NT2/D1 (cell line): Measurements from ENCODE around the gene PPP1R2B.

ENCODE experiments used
- DNase-seq: peaks from one replicate; pipeline ENCODE4 v3.0.0-alpha.2; 2011; ENCODE audit warnings: low read depth, low spot score
- H3K27me3 ChIP-seq: 2 replicates; pipeline ENCODE4 v1.6.0; 2011; ENCODE audit warnings: mild to moderate bottlenecking; ENCODE audit not compliant: insufficient read length, insufficient read depth
- H3K36me3 ChIP-seq: 2 replicates; pipeline ENCODE4 v1.6.1; 2011; ENCODE audit warnings: mild to moderate bottlenecking, low read length, mixed read lengths; ENCODE audit not compliant: insufficient read depth, insufficient read length
- H3K4me1 ChIP-seq: 2 replicates; pipeline ENCODE4 v1.5.1; 2011; ENCODE audit not compliant: insufficient read depth, insufficient read length
- H3K4me3 ChIP-seq: 2 replicates; pipeline ENCODE4 v1.5.1; 2011; ENCODE audit warnings: low read depth; ENCODE audit not compliant: insufficient read length
- H3K9ac ChIP-seq: 2 replicates; pipeline ENCODE4 v1.6.0; 2011; ENCODE audit warnings: low read depth; ENCODE audit not compliant: insufficient read length
- H3K9me3 ChIP-seq: 2 replicates; pipeline ENCODE4 v1.5.1; 2011; ENCODE audit warnings: mild to moderate bottlenecking, low read length; ENCODE audit not compliant: insufficient read depth
- SUZ12 ChIP-seq: IDR thresholded peaks from 2 replicates; pipeline ENCODE4 v1.6.1; 2011; ENCODE audit not compliant: insufficient read length, insufficient read depth; ENCODE audit errors: extremely low read depth
- YY1 ChIP-seq: IDR thresholded peaks from 2 replicates; pipeline ENCODE4 v1.6.1; 2011; ENCODE audit not compliant: insufficient read length, insufficient read depth
- ZNF274 ChIP-seq: IDR thresholded peaks from 2 replicates; pipeline ENCODE4 v1.6.1; 2011; ENCODE audit warnings: mild to moderate bottlenecking, low read depth, low read length

PPP1R2B gene

DNA sequence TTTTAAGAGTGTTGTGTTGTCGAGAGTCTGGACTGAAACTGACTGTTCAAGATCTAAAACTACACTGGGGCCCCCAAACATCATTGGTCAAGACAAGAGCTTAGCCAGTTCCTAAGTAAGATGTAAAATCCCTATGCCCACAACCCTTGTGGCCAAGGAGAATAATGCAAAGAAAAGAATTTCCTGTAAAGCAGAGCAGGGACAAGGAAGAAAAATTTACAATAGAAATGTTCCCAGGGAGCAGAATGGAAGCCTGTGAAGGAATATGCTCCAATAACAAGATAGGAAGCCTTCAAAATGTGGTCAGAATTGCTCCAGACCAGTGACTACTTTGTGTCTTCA, 20.4 kb downstream of the PPP1R2B start:
- DNase-seq = no peak
- no peak overlapping the region for H3K9ac ChIP-seq
- H3K36me3 ChIP-seq = no peaks in the 10 kb centered on the region
- no peaks in the 10 kb centered on the region for H3K27me3 ChIP-seq
- H3K9me3 ChIP-seq = peaks cover 7% of the 10 kb centered on the region
- no peaks in the 10 kb centered on the region for H3K4me1 ChIP-seq
- H3K4me3 ChIP-seq = no peak overlapping the region
- TF ChIP-seq YY1 (no peak), ZNF274 (no peak), SUZ12 (no peak)

DNA sequence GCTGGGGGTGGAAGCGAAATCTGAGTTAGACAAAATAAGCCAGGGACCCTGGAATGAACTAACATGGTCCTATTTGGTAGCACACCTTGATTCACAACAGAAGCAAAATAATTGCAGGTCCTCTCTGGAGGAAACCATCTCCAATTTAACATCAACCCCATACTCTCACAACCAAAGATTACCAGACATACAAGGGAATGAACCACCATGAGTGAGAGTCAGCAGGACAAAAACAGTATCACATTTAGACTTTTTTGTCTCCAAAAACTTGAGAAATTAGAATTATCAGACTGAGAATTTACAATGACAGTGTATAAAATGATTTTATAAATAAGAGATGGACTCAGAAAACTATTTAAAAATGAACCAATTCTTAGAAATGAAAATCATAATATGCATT, 21.1 kb downstream of the PPP1R2B start:
- no peak for DNase-seq
- no peak for TF ChIP-seq YY1
- TF ChIP-seq SUZ12 = no peak
- TF ChIP-seq ZNF274 = no peak
- Histone ChIP-seq H3K27me3 (no peaks in the 10 kb centered on the region), H3K4me1 (no peaks in the 10 kb centered on the region), H3K36me3 (no peaks in the 10 kb centered on the region), H3K4me3 (no peak overlapping the region), H3K9ac (no peak overlapping the region), H3K9me3 (peaks cover 7% of the 10 kb centered on the region)

DNA sequence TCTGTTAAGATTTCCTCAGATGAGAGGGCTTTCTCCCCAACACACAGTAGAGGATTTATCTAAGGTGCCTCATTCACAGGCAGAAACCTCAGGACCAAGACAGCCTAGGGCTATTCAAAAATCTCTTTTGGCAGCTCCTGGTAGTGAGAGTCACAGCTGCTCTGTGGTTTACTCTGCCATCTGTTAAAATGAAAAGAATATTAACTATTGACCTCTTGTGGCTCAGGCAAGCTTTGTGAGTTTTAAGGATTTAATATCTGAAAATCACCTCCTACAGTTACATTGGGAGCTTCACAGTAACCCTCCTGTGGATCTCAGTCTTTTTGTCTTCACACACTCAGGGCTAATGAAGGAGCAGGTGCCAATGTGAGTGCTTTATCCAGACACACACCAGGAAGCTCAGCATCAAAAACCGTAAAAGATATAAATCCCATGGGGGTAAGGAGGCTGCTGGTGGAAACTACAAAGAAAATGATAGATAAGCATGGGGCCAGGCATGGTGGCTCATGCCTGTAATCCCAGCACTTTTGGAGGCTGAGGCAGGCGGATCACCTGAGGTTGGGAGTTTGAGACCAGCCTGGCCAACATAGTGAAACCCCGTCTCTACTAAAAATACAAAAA, 29.7 kb downstream of the PPP1R2B start:
- Histone ChIP-seq H3K4me1 (no peaks in the 10 kb centered on the region), H3K9me3 (no peaks in the 10 kb centered on the region), H3K9ac (no peak overlapping the region), H3K27me3 (no peaks in the 10 kb centered on the region), H3K36me3 (no peaks in the 10 kb centered on the region), H3K4me3 (no peak overlapping the region)
- TF ChIP-seq SUZ12 (no peak), YY1 (no peak), ZNF274 (no peak)
- DNase-seq = no peak

DNA sequence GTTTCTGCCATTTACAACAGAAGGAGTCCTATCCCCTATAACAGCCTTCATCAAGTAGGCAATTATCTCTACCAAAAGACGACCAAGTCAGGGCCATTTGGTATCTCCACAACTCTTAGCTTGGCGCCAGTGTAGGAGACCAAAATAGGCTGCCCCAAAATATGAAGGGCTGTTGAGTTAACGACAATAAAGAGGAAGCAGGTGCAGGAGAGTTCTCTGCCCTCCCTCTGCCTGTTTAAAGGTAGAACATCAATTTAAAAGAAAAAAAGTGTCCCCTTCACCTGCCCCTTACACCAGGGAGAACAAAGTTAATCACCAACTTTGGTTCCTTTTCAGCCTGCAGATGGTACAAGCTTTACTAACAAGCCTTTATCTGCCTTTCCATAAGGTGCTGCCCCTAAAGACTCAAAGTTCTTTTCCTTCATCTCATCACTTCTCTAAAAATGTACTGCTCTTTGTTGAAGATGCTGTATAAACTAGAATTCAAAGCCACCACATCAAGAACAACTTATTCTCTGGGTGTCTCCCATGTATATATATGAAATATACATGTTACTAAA, 33.3 kb downstream of the PPP1R2B start:
- Histone ChIP-seq H3K27me3 (no peaks in the 10 kb centered on the region), H3K4me3 (no peak overlapping the region), H3K4me1 (no peaks in the 10 kb centered on the region), H3K9me3 (no peaks in the 10 kb centered on the region), H3K9ac (no peak overlapping the region), H3K36me3 (no peaks in the 10 kb centered on the region)
- DNase-seq = no peak
- no peak for TF ChIP-seq SUZ12
- TF ChIP-seq YY1 = no peak
- no peak for TF ChIP-seq ZNF274

DNA sequence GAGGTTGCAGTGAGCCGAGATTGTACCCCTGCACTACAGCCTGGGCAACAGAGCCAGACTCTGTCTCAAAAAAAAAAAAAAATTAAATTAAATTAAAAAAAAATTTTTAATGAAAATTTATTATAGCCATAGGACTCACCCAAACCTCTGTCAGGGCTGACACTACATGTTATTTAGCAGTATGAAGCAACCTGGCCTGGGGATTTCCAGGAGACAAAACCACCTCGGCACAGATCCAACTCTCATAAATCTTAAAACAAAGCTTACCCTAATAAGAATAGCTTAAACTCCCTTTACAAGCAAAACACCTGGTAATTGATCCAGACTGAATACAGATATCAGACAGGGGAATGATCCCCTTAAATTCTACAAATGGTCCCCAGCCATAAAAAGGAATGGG, 38.4 kb downstream of the PPP1R2B start:
- Histone ChIP-seq H3K4me3 (no peak overlapping the region), H3K4me1 (no peaks in the 10 kb centered on the region), H3K9ac (no peak overlapping the region), H3K27me3 (no peaks in the 10 kb centered on the region), H3K9me3 (no peaks in the 10 kb centered on the region), H3K36me3 (no peaks in the 10 kb centered on the region)
- TF ChIP-seq ZNF274 (no peak), SUZ12 (no peak), YY1 (no peak)
- no peak for DNase-seq

DNA sequence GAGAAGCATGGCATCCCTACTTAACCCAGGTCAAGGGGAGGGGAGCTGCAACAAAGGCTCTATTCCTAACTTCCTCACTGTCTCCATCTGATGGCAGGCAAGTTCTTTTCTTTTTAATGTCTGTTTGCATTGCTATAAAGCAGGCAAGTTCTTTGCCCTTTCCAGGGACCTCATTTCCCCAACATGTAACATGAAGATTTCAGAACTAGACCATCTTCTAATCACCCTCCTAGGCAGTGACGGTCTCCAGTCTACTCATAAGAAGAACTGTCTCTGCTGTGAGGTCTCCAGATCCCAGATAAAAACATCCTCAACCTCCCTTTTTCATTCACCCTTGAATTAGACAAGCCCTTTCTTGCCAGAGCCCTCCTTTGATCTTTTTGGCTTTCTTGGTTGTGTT, 42.1 kb downstream of the PPP1R2B start:
- Histone ChIP-seq H3K4me3 (no peak overlapping the region), H3K27me3 (no peaks in the 10 kb centered on the region), H3K4me1 (no peaks in the 10 kb centered on the region), H3K36me3 (no peaks in the 10 kb centered on the region), H3K9me3 (no peaks in the 10 kb centered on the region), H3K9ac (no peak overlapping the region)
- DNase-seq = no peak
- TF ChIP-seq YY1 = no peak
- no peak for TF ChIP-seq SUZ12
- TF ChIP-seq ZNF274 = no peak

DNA sequence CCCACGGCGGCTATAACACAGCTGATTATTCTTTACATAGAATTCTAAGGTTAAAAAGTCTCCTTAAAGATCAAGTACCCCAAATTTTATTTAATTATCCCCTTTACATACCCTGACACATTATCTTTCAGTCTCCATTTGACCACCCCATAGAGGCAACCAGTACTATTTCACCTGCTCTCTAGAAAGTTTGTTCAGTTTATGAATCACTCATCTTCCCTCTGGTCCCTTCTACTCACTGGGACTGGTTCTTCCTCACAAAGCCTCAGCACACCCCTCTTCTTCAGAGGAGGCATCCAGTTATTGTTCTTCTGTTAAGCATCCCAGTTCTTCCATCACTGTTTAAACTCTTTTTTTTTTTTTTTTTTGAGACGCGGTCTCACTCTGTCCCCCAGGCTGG, 42.8 kb downstream of the PPP1R2B start:
- Histone ChIP-seq H3K4me1 (no peaks in the 10 kb centered on the region), H3K36me3 (no peaks in the 10 kb centered on the region), H3K9me3 (no peaks in the 10 kb centered on the region), H3K4me3 (no peak overlapping the region), H3K27me3 (no peaks in the 10 kb centered on the region), H3K9ac (no peak overlapping the region)
- no peak for DNase-seq
- no peak for TF ChIP-seq ZNF274
- no peak for TF ChIP-seq SUZ12
- no peak for TF ChIP-seq YY1

DNA sequence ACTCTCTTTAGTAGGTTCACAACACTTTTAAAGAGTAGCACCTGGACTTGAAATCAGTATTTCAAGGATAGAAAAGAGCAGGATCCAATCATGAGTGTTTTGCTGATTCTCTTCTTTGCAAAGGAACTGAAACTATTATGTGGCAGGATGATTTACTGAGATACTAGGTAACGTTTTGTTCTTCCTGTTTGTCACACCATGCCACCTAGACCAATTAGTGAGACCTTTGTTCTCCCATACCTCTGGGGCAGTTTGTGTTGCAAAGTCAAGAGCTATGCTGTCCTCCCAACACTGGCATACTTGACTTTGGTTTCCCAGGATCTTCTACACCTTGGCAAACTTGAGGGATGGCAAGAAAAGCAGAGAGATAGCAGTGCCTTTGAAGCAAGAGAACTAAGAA, 43.4 kb downstream of the PPP1R2B start:
- Histone ChIP-seq H3K4me1 (no peaks in the 10 kb centered on the region), H3K9ac (no peak overlapping the region), H3K9me3 (no peaks in the 10 kb centered on the region), H3K27me3 (no peaks in the 10 kb centered on the region), H3K36me3 (no peaks in the 10 kb centered on the region), H3K4me3 (no peak overlapping the region)
- DNase-seq = no peak
- TF ChIP-seq SUZ12 = no peak
- TF ChIP-seq YY1 = no peak
- no peak for TF ChIP-seq ZNF274
